A549 (cell line): Measurements from ENCODE around the gene CCDC182. TPM values are rescaled to one million over a fixed set of nuclear protein-coding genes. Genes with fewer than 3 reads are reported as not detected.
A peak's percentile ranks its signal among the peaks of the same experiment; 100 is the strongest.

Experiments used
- ATAC-seq, 2 experiments: fragments of 200-7000 bp in 1 of 2; fragments of >200 bp in 1 of 2; cut with Nextera tagmentation in 1 of 2; cut with Tn5 transposase in 1 of 2; 3 replicates each; pipeline versions ENCODE4 v1.8.0 to v1.9.1; 2018 to 2020; ENCODE audit warnings: mild to moderate bottlenecking in 1 of 2, moderate library complexity in 1 of 2
- CTCF ChIA-PET: fragments of 300-600 bp; sonication (Branson Sonifier 250); formaldehyde crosslinking; extraction: SDS; loops from one replicate; lab custom pipeline; 2021; ENCODE audit warnings: antibody characterized with exemption, inconsistent platforms; lab: Yijun Ruan, JAX
- POLR2A ChIA-PET: fragments of 350-600 bp; formaldehyde crosslinking; extraction: SDS; loops from one replicate; lab custom pipeline; 2021; ENCODE audit warnings: antibody characterized with exemption, inconsistent platforms; lab: Yijun Ruan, JAX
- DNase-seq, 2 experiments: peaks; one replicate each; pipeline versions ENCODE4 v3.0.0 to v3.0.0-alpha.2; 2011 to 2016; ENCODE audit warnings: low read depth in 1 of 2, low spot score in 1 of 2
- FAIRE-seq: peaks from 2 replicates; lab custom pipeline; 2011; peaks lifted over from hg19 to GRCh38; lab: Jason Lieb, UNC
- H3K27ac ChIP-seq, 2 experiments: fragments of >200 bp; sonication (Bioruptor Twin); formaldehyde crosslinking; 3 replicates each; pipeline ENCODE4 v1.5.1; 2016 to 2017
- H3K4me1 ChIP-seq: fragments of >200 bp; sonication (Bioruptor Twin); formaldehyde crosslinking; 3 replicates; pipeline ENCODE4 v1.6.1; 2016
- H3K4me2 ChIP-seq: fragments of >200 bp; sonication (Bioruptor Twin); formaldehyde crosslinking; 3 replicates; pipeline ENCODE4 v1.6.1; 2016
- H3K4me3 ChIP-seq: fragments of >200 bp; sonication (Bioruptor Twin); formaldehyde crosslinking; 3 replicates; pipeline ENCODE4 v1.5.1; 2016
- H3K9me3 ChIP-seq: fragments of >200 bp; sonication (Bioruptor Twin); formaldehyde crosslinking; 3 replicates; pipeline ENCODE4 v1.6.1; 2016
- BCL3 ChIP-seq: fragments of >200 bp; sonication (Bioruptor Twin); formaldehyde crosslinking; IDR thresholded peaks from 3 replicates; pipeline ENCODE4 v1.6.1; 2016
- CBX8 ChIP-seq: fragments of 200-600 bp; sonication (generic); IDR thresholded peaks from 2 replicates; pipeline ENCODE4 v1.6.1; 2016
- EHF ChIP-seq: fragments of 250-450 bp; sonication (Bioruptor Pico); IDR thresholded peaks from 2 replicates; pipeline ENCODE4 v1.5.0; 2020; ENCODE audit warnings: mild to moderate bottlenecking
- ESRRA ChIP-seq: fragments of 150-350 bp; IDR thresholded peaks from 2 replicates; pipeline ENCODE4 v1.6.1; 2014; ENCODE audit warnings: mild to moderate bottlenecking, low read length, borderline replicate concordance
- FOSL2 ChIP-seq, 2 experiments: fragments of 450-650 bp in 1 of 2; fragments of >200 bp in 1 of 2; sonication (Bioruptor Twin) in 1 of 2; formaldehyde crosslinking; IDR thresholded peaks; 2 replicates each; pipeline versions ENCODE4 v1.5.0 to v1.6.1; 2016 to 2020; ENCODE audit warnings: mild to moderate bottlenecking in 1 of 2, moderate library complexity in 1 of 2
- FOXS1 ChIP-seq: fragments of 250-450 bp; sonication (Bioruptor Pico); IDR thresholded peaks from 2 replicates; pipeline ENCODE4 v1.5.0; 2020; ENCODE audit warnings: mild to moderate bottlenecking, moderate library complexity
- HDAC2 ChIP-seq: fragments of 200-600 bp; sonication (generic); IDR thresholded peaks from 2 replicates; pipeline ENCODE4 v1.6.1; 2016
- HEYL ChIP-seq: fragments of 250-450 bp; sonication (Bioruptor Pico); IDR thresholded peaks from 2 replicates; pipeline ENCODE4 v1.8.0; 2021; ENCODE audit warnings: mild to moderate bottlenecking, moderate library complexity
- NFE2L2 ChIP-seq: fragments of 150-350 bp; conservative IDR thresholded peaks from 2 replicates; pipeline ENCODE4 v1.6.1; 2014; ENCODE audit warnings: low read length
- PHF8 ChIP-seq: fragments of 200-600 bp; sonication (generic); IDR thresholded peaks from 2 replicates; pipeline ENCODE4 v1.6.1; 2016; ENCODE audit warnings: low read depth, mild to moderate bottlenecking, antibody characterized with exemption, moderate library complexity, borderline replicate concordance
- POLR2AphosphoS2 ChIP-seq: conservative IDR thresholded peaks from 2 replicates; pipeline ENCODE4 v1.6.1; 2012; ENCODE audit warnings: low read length, improper control_type of control experiment, inconsistent platforms
- RCOR1 ChIP-seq: fragments of 150-350 bp; IDR thresholded peaks from 2 replicates; pipeline ENCODE4 v1.6.1; 2014; ENCODE audit warnings: antibody characterized with exemption, low read length, low read depth
- SREBF2 ChIP-seq: fragments of 450-650 bp; IDR thresholded peaks from 2 replicates; pipeline ENCODE4 v1.6.1; 2014; ENCODE audit warnings: mild to moderate bottlenecking, moderate library complexity
- TFCP2L1 ChIP-seq: fragments of 250-450 bp; sonication (Bioruptor Pico); IDR thresholded peaks from 2 replicates; pipeline ENCODE4 v1.5.0; 2021; ENCODE audit warnings: mild to moderate bottlenecking
- TP53 ChIP-seq: fragments of 250-450 bp; sonication (Bioruptor Pico); IDR thresholded peaks from 2 replicates; pipeline ENCODE4 v1.5.0; 2021; ENCODE audit warnings: mild to moderate bottlenecking, moderate library complexity
- ZSCAN20 ChIP-seq: fragments of 250-450 bp; sonication (Bioruptor Pico); IDR thresholded peaks from 2 replicates; pipeline ENCODE4 v1.8.0; 2022; ENCODE audit warnings: mild to moderate bottlenecking, moderate library complexity
- WGBS: methylation state at CpG from one replicate; pipeline ENCODE4 v1.1.6; 2017; ENCODE audit errors: missing lambda C conversion rate; 5-methylcytosine and 5-hydroxymethylcytosine counted together
- polyA plus RNA-seq, 4 experiments: library from polyadenylated mRNA; depleted of rRNA in 3 of 4; stranded (reverse); fragments of >200 nt; fragmentation: RNase III in 1 of 4; extraction: RNeasy Plus Mini Kit Qiagen cat#74134 plus additional on column Dnase treatment in 1 of 4; gene quantifications; 2 replicates in 3 of 4; 3 replicates in 1 of 4; pipeline ENCODE4 v1.2.3, GENCODE V29; 2011 to 2017
- TF ChIP-seq, protein P1 (sequence below): fragments of 200-600 bp; sonication (generic); IDR thresholded peaks from 2 replicates; pipeline ENCODE4 v1.6.1; 2016; ENCODE audit warnings: antibody characterized with exemption, mild to moderate bottlenecking, moderate library complexity
- TF ChIP-seq, protein P2 (sequence below): fragments of >200 bp; sonication (Bioruptor Twin); formaldehyde crosslinking; IDR thresholded peaks from 3 replicates; pipeline ENCODE4 v1.5.1; 2016

CCDC182 gene
- polyA plus RNA-seq, 2 of the 4 experiments (the other 2 are of a cell fraction): not detected

DNA sequence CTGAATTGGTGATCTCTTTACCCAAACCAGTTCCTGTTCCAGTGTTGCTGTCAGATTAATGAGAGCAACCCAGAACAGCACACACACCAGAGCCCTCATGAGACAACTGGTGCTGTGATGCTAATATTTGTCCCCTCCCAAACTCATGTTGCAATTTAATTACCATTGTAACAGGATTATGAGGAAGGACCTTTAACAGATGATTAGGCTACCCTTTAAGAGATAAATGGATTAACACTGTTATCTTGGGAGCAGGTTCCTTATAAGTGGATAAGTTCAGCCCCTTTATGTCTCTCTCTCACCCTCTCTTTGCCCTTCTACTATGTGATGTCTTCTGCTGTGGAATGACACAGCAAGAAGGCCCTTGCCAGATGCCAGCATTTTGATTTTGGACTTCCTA, 1.1 kb upstream of the CCDC182 start:
- ChIA-PET CTCF (interaction anchor here (0.7 to 9.6 kb wide), 25 partner anchors 9 to 640 kb away, joined by 3 to 108 read pairs (median 6); no protein-coding TSS in a partner anchor), POLR2A (no interaction called here)
- no peaks in the 10 kb centered on the region for H3K4me1 ChIP-seq
- no peak for DNase-seq
- ATAC-seq: no peak
- H3K27ac ChIP-seq: no peak overlapping the region
- TF ChIP-seq RCOR1 (no peak), NFE2L2 (no peak), POLR2AphosphoS2 (no peak)
- H3K4me2 ChIP-seq: no peak overlapping the region
- no peak overlapping the region for H3K4me3 ChIP-seq
- FAIRE-seq: no peak
- no peaks in the 10 kb centered on the region for H3K9me3 ChIP-seq

DNA sequence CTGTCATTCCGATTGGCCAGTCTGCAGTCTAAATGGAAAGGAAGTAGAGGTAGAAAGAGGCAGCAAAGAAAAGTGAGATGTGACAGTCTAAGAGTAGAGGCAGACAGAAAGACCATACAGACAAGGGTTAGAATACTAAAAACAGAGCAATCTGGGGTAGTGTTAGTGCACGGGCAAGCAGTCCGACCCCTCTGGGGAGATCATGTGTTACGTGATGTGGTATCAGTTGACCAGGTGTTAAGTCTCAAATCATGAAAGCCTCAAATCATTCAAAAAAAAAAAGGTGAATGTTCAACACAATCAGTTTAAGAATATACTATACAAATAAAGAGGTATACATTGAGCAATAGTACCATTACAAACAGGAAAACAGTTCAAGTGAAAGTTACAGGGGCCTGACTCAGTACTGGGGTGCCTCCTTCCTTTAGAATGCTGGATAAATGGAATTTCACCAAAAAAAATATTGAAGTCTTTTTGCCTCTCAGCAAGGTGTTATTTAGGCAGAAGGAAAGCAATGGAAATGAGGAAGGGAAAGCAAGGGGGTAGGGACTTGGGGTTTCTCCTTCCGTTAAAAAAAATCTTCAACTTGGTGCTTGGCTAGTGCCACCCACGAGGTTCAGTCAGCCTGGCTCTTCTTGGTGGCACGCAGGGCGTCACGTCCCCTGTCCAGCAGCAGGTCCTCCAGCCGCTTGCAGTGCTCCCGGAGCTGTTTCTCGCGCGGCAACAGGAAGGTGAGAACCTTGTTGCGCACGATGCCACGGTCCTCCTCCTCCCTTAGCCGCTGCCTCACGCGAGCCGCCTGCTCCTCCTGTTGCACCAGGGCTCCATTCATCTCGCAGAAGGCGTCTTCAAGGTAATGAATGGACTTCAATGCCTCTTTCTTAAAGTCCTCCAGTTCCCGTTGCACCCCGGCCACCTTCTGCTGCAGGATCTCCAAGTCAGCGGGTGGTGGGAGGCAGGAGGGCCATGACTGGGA, 616 bp downstream of the CCDC182 start:
- H3K27ac ChIP-seq: no peak overlapping the region
- ChIA-PET POLR2A (no interaction called here), CTCF (interaction anchor here (0.9 to 9.6 kb wide), 10 partner anchors 8 to 616 kb away, joined by 3 to 108 read pairs (median 3); no protein-coding TSS in a partner anchor)
- DNase-seq: no peak
- peaks cover 6% of the 10 kb centered on the region; the same call in 1 of the 3 replicates for H3K4me1 ChIP-seq
- no peak for TF ChIP-seq EHF (CRISPR knock-in tag)
- no peak for TF ChIP-seq HEYL (CRISPR knock-in tag)
- no peak for TF ChIP-seq HDAC2
- no peak for TF ChIP-seq ESRRA
- no peak for TF ChIP-seq NFE2L2
- no peak for TF ChIP-seq TFCP2L1
- no peak for TF ChIP-seq ZSCAN20 (CRISPR knock-in tag)
- TF ChIP-seq, protein P1, sequence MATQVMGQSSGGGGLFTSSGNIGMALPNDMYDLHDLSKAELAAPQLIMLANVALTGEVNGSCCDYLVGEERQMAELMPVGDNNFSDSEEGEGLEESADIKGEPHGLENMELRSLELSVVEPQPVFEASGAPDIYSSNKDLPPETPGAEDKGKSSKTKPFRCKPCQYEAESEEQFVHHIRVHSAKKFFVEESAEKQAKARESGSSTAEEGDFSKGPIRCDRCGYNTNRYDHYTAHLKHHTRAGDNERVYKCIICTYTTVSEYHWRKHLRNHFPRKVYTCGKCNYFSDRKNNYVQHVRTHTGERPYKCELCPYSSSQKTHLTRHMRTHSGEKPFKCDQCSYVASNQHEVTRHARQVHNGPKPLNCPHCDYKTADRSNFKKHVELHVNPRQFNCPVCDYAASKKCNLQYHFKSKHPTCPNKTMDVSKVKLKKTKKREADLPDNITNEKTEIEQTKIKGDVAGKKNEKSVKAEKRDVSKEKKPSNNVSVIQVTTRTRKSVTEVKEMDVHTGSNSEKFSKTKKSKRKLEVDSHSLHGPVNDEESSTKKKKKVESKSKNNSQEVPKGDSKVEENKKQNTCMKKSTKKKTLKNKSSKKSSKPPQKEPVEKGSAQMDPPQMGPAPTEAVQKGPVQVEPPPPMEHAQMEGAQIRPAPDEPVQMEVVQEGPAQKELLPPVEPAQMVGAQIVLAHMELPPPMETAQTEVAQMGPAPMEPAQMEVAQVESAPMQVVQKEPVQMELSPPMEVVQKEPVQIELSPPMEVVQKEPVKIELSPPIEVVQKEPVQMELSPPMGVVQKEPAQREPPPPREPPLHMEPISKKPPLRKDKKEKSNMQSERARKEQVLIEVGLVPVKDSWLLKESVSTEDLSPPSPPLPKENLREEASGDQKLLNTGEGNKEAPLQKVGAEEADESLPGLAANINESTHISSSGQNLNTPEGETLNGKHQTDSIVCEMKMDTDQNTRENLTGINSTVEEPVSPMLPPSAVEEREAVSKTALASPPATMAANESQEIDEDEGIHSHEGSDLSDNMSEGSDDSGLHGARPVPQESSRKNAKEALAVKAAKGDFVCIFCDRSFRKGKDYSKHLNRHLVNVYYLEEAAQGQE: no peak
- TF ChIP-seq FOSL2 (IDR thresholded peaks at IDR 0.05): no peak
- no peak for TF ChIP-seq FOSL2 (CRISPR knock-in tag; IDR thresholded peaks at IDR 0.05)
- TF ChIP-seq BCL3: no peak
- no peak for TF ChIP-seq SREBF2
- TF ChIP-seq TP53 (CRISPR knock-in tag): no peak
- TF ChIP-seq CBX8: no peak
- TF ChIP-seq FOXS1: no peak
- no peaks in the 10 kb centered on the region for H3K9me3 ChIP-seq
- FAIRE-seq: no peak
- no peak for ATAC-seq
- WGBS: 64% methylated on average over 26 of the region's 26 CpGs
- no peak overlapping the region for H3K4me2 ChIP-seq
- no peak overlapping the region for H3K4me3 ChIP-seq

- TF ChIP-seq, protein P2, sequence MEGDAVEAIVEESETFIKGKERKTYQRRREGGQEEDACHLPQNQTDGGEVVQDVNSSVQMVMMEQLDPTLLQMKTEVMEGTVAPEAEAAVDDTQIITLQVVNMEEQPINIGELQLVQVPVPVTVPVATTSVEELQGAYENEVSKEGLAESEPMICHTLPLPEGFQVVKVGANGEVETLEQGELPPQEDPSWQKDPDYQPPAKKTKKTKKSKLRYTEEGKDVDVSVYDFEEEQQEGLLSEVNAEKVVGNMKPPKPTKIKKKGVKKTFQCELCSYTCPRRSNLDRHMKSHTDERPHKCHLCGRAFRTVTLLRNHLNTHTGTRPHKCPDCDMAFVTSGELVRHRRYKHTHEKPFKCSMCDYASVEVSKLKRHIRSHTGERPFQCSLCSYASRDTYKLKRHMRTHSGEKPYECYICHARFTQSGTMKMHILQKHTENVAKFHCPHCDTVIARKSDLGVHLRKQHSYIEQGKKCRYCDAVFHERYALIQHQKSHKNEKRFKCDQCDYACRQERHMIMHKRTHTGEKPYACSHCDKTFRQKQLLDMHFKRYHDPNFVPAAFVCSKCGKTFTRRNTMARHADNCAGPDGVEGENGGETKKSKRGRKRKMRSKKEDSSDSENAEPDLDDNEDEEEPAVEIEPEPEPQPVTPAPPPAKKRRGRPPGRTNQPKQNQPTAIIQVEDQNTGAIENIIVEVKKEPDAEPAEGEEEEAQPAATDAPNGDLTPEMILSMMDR: peak; percentile 9; the same call in 1 of the 3 replicates
- TF ChIP-seq PHF8: no peak
- TF ChIP-seq, all 56 proteins: peak for 1
- no peak; a peak in 1 of 6 replicates for ATAC-seq
- ChIA-PET POLR2A (no interaction called here), CTCF (interaction anchor here (0.6 to 9.6 kb wide), 38 partner anchors 9 to 650 kb away, joined by 3 to 108 read pairs (median 4); no protein-coding TSS in a partner anchor)
- DNase-seq: no peak
- no peaks in the 10 kb centered on the region for H3K9me3 ChIP-seq
- no peak overlapping the region for H3K4me3 ChIP-seq
- H3K4me2 ChIP-seq: no peak overlapping the region
- no peak for FAIRE-seq
- 35% methylated on average over 2 of the region's 2 CpGs for WGBS
- H3K27ac ChIP-seq: no peak overlapping the region
- peaks cover 6% of the 10 kb centered on the region; the same call in 1 of the 3 replicates for H3K4me1 ChIP-seq
These were observed 4.9 kb downstream of the CCDC182 start for GRCh38 chr17:57740235-57740528.
